HT1080 (cell line): ENCODE measurements around the gene RNF144A. TPM values are rescaled to one million over a fixed set of nuclear protein-coding genes. Genes with fewer than 3 reads are reported as not detected.
"Not testable (repeated sequence)": the region's sequence is repeated elsewhere in the genome, so short reads cannot be mapped to it uniquely, and the experiment has no call there.

Experiments used
- DNase-seq: peaks from one replicate; pipeline ENCODE4 v3.0.0-alpha.2; 2015; ENCODE audit warnings: low read depth
- polyA plus RNA-seq, 2 experiments: library from polyadenylated mRNA; depleted of rRNA; stranded (reverse); fragments of >200 nt; gene quantifications; 2 replicates each; pipeline ENCODE4 v1.2.3, GENCODE V29; 2015
- total RNA-seq: library from RNA; depleted of rRNA; stranded (reverse); fragments of >200 nt; shearing (Covaris generic); gene quantifications from 2 replicates; pipeline ENCODE4 v1.2.3, GENCODE V29; 2014; rRNA removed

Gene RNF144A, protein sequence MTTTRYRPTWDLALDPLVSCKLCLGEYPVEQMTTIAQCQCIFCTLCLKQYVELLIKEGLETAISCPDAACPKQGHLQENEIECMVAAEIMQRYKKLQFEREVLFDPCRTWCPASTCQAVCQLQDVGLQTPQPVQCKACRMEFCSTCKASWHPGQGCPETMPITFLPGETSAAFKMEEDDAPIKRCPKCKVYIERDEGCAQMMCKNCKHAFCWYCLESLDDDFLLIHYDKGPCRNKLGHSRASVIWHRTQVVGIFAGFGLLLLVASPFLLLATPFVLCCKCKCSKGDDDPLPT
- 30.0 and 30.3 TPM in 2 replicates for total RNA-seq
- 17.2 and 22.7 TPM in 2 replicates for polyA plus RNA-seq (2015; cell fraction: cytosol; rRNA removed)
- 17.2 and 21.5 TPM in 2 replicates for polyA plus RNA-seq (2015; cell fraction: nucleus; rRNA removed)

GRCh38 chr2:6917071-6917760 is at the start of gene RNF144A:
RNF144A (plus strand) TSS chr2:6917412; CDS start chr2:6996927, 79,515 bp downstream.
- DNase-seq: no peak

DNA sequence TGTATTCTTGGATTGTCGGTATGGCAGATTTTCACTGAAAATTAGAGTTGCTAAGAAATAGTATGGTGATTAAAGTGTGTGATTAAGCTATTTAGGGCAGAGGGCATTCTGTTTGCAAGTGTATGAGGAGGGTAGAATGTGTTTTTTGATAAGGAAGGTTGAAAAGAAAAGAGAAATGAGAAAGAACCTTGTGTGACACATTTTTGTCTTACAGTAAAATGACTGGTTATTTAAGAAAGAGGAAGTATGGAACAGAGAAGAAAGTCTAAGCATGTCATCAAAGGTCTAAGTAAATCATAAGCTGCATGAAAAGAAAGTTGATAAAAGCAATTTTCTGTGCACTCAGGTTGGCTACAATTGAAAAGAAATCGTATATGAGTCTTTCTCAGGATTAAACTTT is 44.8 kb upstream of the RNF144A start:
- no peak for DNase-seq

- no peak for DNase-seq
Measured at GRCh38 chr2:6874032-6874431, 43.2 kb upstream of the RNF144A start.

DNA sequence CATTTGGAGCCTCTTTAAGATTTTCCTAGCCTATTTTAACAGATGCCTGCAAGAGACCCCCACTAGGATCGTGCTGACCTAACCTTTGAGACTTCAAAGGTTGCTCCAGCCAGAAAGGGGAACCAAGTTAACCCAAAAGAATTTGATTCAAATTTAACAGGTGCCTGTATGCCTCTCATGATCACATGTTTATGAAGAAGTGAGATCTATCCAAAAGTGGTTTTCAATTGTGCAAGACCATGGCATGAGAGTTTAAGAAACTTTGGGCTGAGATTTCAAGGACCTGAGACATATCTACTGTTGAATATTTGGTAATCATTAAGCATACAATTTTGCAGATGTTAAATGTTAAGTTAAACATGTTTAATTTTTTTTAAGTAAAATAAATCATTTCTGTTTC is 40.9 kb upstream of the RNF144A start:
- no peak for DNase-seq

GRCh38 chr2:6877402-6878304 is 39.6 kb upstream of the RNF144A start, which contains the start of gene RSAD2:
RSAD2 (plus strand) TSS chr2:6877777; CDS start chr2:6877801, 24 bp downstream.
- DNase-seq: peak; percentile 49

- no peak for DNase-seq
Measured at GRCh38 chr2:6878549-6878948, 38.7 kb upstream of the RNF144A start.

DNA sequence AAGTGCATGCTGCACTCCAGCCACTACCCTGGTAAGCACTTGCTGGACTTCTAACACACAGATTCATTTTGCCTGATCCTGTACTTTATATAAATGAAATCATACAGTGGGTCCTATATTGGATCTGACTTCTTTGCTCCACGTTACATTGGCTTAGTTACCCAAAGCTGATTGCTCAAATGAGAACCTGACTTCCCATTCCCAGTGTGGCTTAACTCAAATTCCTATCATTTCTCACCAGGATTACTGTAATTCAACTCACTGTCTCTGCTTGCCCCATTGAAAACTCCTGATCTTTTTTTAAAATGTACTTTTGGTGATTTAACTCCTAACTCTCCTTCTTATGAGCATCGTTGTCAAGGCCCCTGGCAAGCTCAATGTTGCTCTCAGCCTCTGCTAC is 38.2 kb upstream of the RNF144A start:
- DNase-seq: no peak

DNA sequence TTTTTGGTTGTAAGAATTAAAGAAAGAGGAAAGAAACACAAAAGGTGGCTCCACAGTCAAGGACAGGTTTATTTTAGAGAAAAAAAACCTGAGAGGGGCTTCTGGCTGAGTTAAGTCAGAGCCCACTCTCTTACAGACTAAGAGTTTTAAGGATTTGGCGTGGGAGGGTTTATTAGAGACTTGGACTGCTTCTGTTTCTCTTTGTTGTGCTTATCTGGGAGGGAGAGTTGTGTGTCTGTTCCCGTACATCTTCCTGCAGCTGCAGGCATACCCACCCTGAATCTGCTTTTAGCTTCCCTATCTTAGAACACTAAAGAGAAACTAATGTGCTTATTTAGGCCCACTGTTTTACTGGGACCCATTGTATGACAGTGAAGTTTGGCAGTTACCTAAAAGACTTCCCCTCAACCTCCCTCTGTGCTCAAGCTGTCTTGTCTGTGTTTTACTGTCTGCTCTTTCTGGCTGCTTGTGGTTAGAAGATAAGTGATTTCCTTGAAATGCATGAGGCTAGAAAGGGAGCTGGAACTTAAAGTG is 36.9 kb upstream of the RNF144A start:
- no peak for DNase-seq

GRCh38 chr2:6881046-6881445 is 36.2 kb upstream of the RNF144A start:
- DNase-seq: no peak

DNA sequence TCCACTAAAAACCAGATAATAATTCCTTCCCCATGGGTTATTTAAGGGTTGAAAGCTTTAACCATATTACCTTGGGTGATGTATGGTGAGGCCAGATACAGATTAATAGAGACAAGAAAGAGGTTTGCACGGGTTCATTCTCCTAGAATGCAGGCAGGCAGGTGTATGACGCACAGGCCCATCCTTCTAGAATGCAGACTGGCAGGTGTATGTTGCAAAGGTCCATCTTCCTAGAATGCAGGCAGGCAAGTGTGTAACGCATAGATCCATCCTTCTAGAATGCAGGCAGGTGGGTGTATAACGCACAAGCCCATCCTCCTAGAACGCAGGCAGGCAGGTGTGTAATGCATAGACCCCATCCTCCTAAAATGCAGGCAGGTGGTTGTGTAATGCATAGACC is 35.7 kb upstream of the RNF144A start:
- no peak for DNase-seq

DNA sequence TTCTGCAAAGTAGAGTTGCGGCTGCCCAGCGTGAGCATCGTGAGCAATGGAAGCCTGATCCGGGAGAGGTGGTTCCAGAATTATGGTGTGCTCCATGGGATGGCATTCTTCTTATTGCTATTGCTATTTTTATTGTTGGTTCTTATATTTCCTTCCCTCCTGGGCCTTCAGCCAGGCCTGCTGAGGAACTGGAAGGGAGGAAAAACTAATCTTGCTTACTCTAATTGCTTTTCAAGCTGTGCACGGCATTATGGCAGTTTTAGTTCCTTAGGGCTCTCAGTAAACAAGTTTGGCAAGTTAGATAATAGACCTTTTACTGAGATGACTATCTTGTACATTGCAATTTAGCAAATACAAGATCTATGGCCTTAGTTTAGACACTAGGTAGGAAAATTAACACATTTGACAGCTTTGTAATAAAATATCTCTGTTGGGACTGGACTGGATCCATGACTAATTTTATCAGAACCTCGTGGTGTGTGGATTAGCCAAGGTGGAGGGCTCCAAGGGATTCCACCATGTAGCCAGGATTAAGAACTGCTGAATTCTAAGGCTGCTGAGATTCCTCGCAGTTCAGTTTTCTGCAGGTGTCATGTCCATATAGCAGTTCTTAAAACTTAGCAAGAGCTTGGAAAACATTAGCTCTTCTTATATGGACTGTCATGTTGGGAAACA is 33.6 kb upstream of the RNF144A start:
- no peak for DNase-seq

DNA sequence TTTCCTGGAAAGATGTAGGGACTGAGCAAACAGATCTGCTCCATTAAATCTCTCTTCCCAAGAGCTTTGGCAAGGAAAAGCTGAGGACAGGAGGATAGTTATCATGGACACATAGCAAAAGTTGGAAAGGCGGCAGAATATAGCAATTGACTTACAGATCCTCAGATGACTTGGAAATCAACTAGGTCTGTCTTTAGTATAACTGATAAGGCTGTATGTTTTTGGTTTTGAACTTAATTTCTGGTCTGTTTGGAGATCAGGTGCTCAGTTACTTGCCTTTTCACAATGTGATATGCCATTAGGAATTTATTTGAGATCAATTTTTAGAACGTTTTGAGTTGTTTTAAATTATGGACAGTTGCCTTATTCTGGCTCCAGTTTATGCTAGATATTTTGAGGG is 31.7 kb upstream of the RNF144A start:
- DNase-seq: no peak

GRCh38 chr2:6885968-6886367 is 31.2 kb upstream of the RNF144A start:
- no peak for DNase-seq

GRCh38 chr2:6887751-6888192 is 29.4 kb upstream of the RNF144A start:
- no peak for DNase-seq

- no peak for DNase-seq
Measured at GRCh38 chr2:6888724-6889123, 28.5 kb upstream of the RNF144A start.

GRCh38 chr2:6893876-6894482 is 23.2 kb upstream of the RNF144A start:
- DNase-seq: no peak

- DNase-seq: peak; percentile 45
Measured at GRCh38 chr2:6896930-6897759, 20.1 kb upstream of the RNF144A start.

DNA sequence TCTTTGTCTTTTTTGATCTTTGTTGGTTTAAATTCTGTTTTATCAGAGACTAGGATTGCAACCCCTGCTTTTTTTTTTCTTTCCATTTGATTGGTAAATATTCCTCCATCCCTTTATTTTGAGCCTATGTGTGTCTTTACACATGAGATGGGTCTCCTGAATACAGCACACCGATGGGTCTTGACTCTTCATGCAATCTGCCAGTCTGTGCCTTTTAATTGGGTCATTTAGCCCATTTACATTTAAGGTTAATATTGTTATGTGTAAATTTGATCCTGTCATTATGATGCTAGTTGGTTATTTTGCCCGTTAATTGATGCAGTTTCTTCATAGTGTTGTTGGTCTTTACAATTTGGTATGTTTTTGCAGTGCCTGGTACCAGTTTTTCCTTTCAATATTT is 14.6 kb upstream of the RNF144A start:
- not testable (repeated sequence) for DNase-seq

DNA sequence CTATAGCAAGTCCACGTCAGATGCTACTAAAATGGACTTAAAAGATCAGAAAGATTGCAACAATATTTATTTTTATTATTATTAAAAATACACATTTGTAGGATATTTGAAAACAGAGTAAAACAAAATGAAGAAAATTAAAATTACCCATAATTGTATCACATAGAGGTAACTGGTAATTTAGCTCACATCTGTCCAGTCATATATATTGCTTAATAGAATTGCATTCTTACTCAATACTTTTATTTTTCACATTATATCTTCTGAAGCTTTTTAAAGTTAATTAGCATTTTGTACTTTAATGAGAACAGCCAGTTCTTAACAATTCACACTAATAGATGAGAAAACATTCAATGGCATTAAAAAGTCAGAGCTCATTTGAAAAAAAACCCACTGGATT is 11.5 kb upstream of the RNF144A start:
- DNase-seq: no peak
